GM21786 (cell line): ENCODE measurements around the gene LIPN.
"Not testable (repeated sequence)": the region's sequence is repeated elsewhere in the genome, so short reads cannot be mapped to it uniquely, and the experiment has no call there.

Experiments used
- ATAC-seq: cut with Tn5 transposase; IDR thresholded peaks from one replicate; pipeline ENCODE4 v1.9.1; 2021; ENCODE audit not compliant: unreplicated experiment

The LIPN gene, protein sequence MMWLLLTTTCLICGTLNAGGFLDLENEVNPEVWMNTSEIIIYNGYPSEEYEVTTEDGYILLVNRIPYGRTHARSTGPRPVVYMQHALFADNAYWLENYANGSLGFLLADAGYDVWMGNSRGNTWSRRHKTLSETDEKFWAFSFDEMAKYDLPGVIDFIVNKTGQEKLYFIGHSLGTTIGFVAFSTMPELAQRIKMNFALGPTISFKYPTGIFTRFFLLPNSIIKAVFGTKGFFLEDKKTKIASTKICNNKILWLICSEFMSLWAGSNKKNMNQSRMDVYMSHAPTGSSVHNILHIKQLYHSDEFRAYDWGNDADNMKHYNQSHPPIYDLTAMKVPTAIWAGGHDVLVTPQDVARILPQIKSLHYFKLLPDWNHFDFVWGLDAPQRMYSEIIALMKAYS

DNA sequence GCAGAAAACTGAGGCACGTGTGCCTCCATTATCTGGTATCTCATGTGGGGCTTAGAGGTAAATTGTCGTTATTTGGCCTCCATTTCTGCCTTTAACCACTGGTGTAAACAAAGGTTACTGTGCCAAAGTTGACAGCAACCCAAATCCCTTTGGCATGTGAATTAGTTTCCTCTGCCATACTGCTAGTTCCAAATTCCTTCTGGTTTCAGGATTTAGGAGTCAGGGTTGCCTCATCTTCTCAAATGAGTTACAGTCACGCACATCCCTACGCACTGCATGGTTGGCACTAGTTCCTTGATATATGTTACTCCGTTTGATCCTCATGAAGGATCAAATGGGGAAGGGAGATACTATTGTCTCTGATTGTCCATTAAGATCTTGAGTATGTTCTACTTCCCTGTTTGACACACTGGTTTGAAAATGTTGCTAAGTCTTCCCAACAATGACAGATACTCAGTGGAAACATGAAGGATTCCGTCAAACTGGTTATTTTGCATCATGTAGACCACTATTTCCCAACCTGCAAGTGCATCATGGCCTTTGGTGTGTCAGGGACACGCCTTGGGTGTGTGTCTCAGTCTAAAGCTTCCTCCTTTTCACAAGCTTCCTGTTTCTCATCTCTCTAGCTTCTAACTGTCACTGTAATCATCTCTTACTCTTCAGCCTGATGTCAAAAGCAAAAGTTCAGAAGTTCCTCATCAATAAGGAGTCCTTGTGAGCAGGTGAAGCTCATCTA lies at the start of gene LIPN:
TSS of gene LIPN (plus strand) at position 655 of the 736 bp plus-strand sequence. CDS start 1,386 bp downstream, outside the sequence.
- ATAC-seq, result no peak

DNA sequence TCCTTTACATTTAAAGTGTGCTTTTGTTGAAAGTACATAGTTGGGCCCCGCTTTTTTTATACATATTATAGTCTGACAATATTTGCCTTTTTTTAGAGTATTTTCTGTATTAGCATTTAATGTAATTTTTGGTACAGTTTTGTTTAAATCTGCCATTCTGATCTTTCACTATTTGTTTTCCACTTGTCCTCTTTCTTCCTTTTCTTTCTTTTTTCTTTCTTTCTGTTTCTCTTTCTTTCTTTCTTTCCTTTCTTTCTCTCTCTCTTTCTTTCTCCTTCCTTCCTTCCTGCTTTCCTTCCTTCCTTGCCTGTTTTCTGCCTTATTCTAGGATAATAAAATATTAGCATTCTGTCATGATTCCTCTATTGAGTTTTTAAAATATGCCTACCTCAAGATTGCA lies 44.3 kb upstream of the LIPN start:
- ATAC-seq, result no peak

DNA sequence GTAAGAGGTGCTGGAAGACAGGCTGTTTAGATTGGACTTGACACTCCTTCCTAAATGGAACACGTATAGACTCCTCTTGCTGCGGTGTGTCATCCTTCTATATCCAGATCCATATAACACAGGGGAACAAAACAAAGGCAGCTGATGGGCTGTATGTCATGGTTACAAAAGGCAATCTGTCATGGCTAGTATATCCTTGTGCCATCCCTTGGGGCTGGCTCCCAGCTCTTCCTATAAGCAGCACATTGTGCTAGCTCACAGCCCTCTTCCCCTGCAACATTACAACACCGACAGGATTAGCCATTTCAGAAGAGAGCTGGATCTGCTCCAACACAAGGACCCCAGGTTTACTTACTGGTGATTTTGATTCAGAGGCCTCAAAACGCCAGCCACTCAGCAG lies 38.4 kb upstream of the LIPN start:
- no peak for ATAC-seq

DNA sequence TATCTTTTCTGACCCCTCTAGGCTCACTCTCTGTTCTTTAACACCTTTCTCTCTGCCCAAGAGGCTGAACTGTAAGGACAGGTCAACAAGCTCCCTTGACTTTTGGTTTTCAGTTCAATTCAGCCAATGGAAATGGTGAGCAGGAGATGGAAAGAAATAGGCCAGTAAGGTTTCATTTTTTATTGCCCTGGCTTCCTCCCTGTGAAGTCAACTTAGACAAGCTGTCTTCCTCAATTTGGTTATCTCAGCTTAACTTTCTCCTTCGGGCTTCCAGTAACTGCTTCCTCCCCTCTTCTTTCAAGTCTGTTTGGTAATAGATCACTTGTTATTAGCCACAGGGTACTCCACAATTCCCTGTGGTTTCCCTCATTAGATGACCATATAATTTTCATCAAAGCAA lies 34.0 kb upstream of the LIPN start:
- no peak for ATAC-seq

DNA sequence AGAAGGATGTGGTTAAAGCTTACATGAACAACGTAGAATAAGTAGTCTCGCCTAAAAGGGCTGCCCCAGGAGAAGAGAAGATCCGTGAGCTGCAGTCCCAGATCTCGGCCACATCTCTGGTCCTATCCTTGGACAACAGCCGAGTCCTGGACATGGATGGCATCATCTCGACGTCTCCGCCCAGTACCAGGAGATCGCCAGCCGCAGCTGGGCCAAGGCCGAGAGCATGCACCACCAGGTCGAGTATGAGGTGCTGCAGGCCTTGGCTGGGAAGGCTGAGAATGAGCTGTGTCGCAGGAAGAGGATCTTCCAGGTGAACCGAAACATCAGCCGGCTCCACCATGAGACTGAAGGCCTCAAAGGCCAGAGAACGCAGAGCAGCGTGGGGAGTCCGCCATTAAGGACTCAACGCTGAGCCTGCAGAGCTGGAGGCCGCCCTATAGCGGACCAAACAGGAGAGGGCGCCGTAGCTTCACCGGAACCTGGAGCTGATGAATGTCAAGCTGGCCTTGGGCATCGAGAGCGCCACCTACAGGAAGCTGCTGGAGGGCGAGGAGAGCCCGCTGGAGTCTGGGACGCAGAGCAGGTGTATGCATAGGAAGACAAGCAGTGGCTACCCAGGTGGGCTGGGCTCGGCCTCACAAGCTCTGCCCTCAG lies 31.6 kb upstream of the LIPN start:
- no peak for ATAC-seq

DNA sequence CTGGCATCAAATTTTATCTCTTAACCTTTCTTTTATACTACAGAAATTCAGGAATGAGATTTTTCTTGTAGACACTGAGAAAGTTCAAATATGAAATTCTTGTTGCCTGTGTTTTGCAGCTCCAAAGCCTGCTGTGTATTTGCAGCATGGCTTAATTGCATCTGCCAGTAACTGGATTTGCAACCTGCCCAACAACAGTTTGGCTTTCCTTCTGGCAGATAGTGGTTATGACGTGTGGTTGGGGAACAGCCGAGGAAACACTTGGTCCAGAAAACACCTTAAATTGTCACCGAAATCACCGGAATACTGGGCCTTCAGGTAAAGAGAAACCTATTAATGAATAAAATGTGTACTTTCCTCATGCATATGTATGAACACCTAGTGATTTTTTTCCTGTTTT lies 29.0 kb upstream of the LIPN start:
- no peak for ATAC-seq

DNA sequence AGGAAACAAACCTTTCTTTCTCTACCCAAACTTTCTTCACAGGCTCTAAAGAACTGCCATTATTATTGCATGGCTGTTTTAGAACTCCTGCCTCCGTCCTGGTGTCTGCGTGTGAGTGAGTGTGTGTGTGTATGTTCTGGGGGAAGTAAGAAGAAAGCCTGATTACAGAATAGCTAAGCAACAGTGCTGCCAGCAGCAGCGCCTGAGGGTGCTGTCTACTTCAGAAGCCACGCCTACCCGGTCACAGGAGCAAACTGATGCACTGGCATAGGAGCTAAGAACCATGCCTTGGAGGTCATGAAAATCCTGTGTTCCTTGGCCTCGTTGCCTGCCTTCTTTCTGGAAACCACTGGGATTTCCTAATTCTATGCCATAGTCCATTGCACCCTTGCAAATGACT lies 28.5 kb upstream of the LIPN start:
- no peak for ATAC-seq

DNA sequence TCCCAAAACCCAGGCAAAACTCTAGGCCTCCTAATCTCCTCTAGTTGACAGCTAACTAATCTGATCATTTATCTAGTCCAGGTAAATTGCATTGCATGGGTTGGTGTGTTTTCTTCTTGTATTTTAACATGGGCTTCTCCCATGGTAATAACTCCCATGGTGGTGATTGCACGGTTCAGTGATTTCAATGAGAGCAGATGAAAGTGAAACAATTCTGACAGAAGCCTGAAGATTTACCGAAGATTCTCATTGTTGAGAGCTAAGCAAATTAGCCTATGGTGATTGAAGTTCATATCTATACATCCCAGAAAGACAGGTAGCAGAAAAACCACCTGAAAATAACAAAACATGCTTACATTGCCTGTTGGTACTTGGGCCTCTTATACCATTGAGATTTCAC lies 26.6 kb upstream of the LIPN start:
- no peak for ATAC-seq

DNA sequence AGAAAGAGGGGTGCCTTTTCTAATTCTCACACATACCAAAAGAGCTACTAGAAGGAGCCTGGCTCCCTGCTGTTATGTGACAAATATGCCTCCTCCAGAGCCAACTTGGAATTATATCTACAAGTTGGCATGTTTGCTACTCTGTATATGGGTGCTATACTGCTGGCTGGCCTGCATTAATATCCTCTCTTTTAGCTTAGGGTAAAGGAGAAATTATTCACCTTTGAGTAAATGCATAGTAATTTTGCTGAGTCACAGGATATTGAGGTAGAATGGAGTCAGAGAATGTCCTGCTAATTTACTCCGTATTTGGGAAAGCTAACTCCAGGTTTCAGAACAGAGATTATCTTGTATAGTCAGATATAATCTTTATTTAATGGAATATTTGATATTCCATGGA lies 24.2 kb upstream of the LIPN start:
- no peak for ATAC-seq

DNA sequence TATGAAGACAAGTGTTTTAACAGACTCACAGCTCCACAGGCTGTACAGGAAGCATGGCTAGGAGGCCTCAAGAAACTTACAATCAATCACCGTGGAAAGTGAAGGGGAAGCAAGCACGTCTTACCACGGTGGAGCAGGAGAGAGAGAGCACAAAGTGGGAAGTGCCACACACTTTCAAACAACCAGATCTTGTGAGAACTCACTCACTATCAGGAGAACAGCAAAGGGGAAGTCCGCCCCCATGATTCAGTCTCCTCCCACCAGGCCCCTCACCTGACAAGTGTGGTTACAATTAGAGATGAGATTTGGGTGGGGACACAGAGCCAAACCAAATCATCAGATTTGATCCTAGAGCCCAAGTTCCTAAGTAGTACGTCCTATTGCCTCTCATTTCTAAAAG lies 17.9 kb upstream of the LIPN start:
- not testable (repeated sequence) for ATAC-seq

DNA sequence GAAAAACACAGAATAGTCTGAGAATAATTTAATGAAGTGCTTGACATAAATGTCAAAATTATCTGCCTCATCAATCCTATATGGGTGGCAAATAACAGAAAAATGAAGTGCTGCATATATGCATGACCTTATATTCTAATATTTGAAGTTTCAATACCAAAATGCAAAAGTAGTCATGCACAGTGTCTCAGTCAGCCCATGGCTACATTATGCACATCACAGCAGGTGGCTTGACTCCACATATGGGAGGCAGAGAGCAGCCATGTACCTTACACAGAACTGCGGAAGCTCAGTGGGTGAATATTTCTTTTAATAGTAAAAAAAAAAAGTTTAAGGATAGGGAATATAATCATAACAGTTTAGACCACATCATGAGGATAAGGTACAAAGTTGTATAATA lies 17.4 kb upstream of the LIPN start:
- no peak for ATAC-seq

DNA sequence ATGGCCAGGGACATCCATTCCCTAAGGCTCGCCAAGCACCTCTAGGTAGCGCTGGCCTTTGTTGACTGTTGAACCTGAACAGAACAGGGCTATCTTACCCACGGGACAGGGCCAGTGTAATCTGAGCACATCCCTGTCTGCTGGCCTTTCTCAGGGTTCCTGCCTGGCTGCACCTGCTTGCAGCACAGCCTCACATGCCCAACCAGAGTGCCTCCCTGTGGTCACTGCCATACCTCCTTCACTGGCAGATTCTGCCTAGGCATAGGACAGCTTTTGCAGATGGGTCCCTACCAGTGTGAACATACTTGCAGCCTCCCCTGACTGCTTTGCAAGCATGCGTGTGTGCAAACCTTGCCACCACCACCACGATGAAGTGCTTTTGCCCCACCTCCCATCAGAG lies 15.8 kb upstream of the LIPN start:
- no peak for ATAC-seq

DNA sequence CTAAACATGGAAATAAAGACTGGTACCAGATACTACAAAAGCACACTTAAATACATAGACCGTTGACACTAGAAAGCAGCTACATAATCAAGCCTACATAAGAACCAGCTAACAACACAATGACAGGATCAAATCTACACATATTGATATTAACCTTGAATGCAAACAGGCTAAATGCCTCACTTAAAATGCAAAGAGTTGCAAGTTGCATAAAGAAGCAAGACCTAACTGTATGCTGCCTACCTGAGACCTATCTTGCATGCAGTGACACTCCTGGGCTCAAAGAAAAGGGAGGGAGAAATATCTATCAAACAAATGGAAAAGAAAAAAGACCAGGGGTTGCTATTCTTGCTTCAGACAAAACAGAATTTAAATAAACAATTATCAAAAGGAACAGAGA lies 14.2 kb upstream of the LIPN start:
- no peak for ATAC-seq

DNA sequence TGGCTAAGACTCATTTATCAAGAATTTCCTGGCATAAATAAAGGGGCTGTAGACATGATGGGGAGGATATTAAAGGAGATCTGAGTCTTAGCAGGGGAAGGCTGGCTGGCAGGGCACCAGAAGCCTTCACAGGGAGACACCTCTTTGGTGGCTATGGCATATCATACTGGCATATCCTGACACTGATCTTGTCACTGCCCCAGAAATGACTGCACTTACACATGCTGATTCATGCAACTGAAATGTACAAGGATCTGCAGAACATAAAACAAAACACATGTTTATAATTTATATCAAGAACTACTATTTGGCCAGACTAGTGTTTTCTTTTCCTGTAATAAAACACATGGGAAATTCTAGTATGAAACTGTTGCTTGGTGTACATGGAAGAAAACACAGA lies 5.5 kb upstream of the LIPN start:
- no peak for ATAC-seq

DNA sequence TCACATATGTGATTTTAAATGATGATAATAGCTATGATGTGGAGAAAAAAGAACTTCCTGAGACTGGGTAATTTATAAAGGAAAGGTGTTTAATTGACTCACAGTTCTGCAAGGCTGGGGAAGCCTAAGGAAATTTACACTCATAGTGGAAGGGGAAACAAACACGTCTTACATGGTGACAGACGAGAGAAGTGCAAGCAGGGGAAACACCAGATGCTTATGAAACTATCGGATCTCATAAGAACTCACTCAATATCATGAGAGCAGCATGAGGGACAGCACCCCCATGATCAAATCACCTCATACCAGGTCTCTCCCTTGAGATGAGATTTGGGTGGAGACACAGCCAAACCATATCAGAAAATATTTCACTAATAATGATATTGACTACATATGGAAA lies 4.1 kb upstream of the LIPN start:
- peak; percentile 92 for ATAC-seq

DNA sequence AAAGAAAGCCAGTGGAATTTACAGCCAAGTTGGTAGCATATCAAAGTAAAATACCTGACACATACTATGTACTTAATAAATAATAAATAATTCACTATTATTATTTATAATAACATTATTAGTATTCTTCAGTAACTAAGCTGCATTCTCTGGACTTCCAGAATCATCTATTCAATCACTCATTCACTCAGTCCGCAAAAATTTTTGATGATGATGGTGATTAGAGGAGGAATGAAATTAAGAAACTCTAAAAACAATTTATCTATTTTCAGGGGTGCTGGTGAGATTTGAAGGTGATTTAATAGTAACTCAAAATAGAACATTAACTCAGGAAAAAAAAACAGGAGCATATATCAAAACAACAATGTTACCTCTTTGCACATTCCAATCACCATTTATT lies 3.2 kb upstream of the LIPN start:
- ATAC-seq, result no peak

DNA sequence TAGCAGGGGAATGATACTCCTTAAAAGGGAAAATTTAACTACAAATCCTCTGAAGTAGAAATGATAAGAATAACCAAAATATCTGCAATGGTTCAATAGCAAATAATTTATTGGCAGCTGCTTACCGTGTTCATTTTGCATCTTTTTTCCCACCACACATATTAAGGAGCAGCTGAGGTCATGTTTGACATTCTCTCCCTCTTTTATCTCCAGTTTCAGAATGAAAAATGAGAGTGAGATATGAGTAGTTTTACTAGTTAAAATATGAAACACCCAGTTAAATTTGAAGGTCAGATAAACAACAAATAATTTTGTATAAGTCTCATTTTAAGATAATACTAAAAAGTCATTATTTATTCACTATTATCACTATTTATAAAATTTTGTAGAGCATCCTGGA lies 3.1 kb downstream of the LIPN start:
- no peak for ATAC-seq

DNA sequence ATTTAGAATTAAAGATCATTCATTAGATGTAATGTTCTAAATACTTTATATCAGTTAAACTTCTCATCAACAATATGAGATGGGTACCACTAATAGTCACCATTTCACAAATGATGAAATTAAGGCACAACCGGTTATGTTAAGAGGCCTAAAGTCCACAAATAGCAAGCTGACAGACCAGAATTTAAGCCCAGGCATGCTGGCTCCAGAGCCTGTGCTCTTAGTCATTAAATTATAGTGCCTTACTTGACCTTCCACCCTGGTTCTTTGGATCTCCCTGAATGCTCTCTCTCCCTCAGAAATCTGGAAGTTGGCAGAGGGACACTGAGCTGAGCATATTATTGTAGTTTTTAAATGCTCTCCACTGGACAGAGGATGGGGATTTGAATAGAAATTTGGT lies 3.6 kb downstream of the LIPN start:
- no peak for ATAC-seq

DNA sequence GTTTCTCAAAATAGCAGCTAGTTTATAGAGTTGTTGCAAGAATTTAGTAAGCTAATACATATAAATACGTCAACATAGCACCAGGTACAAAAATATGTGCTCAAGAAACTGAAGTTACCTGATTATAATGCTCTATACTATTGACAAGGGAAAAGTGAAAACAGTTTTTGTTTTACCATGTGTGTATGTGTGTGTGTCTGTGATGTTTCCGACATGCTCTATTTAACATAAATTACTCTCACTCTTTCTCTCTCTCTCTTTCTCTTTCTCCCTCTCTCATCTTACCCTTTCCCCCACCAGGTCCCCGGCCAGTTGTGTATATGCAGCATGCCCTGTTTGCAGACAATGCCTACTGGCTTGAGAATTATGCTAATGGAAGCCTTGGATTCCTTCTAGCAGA lies 4.3 kb downstream of the LIPN start:
- ATAC-seq, result no peak

DNA sequence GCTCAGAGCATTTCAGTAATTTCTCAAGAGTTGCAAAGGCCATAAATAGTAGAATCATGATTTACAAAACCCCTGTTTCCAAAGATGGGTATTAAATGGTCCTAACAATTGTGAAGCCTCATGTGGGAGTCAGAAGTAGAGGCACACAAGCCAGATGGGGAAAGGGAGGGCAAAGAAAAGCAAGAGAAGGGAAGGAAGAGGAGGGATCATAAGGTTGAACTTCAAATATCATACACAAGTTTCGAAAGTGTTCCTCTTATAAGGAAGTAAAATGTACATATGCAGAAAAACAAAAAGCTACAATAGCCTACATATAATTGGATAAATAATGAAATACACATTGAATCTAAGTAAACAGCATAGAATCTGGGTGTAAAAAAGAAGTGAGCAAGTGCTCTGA lies 6.0 kb downstream of the LIPN start:
- ATAC-seq, result no peak

DNA sequence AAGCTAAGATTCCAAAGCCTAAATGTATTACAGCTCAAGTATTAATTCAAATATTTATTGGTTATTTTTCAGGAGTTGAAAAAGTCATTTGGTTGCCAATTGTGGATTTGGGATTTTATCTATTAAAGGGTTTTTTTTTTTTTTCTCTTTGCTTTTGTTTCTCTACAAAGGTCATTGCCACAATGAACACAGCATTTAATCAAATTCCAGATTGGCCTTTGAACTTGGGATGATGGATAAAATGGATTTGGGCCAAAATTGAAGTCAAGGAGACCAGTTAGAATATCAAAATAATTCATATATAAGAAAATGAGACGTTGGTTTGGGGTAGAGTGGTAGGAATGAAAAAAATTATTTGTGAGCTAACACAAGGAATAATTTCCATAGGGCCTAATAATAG lies 9.6 kb downstream of the LIPN start:
- no peak for ATAC-seq

DNA sequence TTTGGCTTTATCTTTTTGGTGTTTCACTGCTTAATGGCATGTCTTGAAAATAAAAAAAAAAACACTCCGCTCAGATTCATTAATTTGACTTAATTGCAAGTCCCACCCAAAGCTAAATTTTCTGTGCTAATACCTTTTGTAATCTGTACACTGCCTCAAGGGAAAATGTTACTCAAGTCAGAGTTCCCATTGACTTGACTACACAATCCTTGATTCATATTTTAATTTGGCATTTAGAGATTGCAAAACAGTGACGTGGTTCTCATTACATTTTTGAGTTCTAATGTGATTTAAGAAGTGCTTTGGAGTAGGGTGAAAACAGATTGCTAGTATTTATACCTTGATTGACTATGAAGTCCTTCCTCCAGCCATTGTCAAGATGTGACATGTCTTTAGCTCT lies 21.4 kb downstream of the LIPN start:
- ATAC-seq, result no peak
